GM12875 (cell line): Measurements from ENCODE around the gene CLPX.
"Not testable (repeated sequence)": the region's sequence is repeated elsewhere in the genome, so short reads cannot be mapped to it uniquely, and the experiment has no call there.

Source experiments
- H3K4me3 ChIP-seq: one replicate; pipeline ENCODE4 v1.5.1; 2011; ENCODE audit warnings: low read depth, low read length, control low read depth
- CTCF ChIP-seq: IDR thresholded peaks from 2 replicates; pipeline ENCODE4 v1.5.1; 2011; ENCODE audit warnings: low read depth, mild to moderate bottlenecking, control low read depth, inconsistent platforms, low read length, moderate library complexity, borderline replicate concordance; ENCODE audit not compliant: insufficient read depth

Gene CLPX

DNA sequence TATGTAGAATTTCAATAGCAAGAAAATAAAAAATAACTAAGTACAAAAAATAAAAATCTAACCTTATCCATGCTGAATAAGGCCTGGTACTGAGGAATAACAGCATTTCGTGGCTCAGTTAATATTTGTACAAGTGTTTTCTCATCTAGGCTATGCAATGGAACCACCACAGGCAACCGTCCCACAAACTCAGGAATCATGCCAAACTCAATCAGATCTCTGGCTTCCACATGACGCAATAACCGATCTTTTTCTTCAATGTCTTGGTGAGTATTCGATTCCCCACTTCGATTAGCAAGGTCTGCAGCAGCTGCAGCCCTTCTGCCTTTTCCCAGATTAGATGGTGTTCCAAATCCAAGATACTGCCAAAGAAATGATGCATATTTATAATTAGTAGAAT lies 30.4 kb downstream of the CLPX start:
- no peak overlapping the region for H3K4me3 ChIP-seq
- no peak for TF ChIP-seq CTCF

DNA sequence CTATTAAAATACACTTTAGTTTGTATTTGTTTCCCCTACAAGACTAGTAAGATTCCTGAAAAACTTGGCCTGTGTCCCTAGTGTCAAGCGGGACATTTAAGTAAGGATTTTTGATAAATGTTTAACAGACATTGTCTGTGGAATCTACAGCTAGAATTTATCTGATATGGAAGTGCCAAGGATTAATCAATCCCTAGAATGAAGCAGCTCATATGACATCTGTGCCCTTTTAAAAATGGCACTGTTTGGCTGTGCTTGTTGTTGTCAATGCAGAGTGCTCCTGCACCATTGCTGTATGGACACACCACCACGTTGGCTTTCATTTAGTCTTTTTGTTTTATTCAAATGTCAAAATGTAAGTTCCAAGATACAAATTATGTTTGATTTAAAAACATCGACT lies 37.2 kb downstream of the CLPX start:
- no peak for TF ChIP-seq CTCF
- no peak overlapping the region for H3K4me3 ChIP-seq

DNA sequence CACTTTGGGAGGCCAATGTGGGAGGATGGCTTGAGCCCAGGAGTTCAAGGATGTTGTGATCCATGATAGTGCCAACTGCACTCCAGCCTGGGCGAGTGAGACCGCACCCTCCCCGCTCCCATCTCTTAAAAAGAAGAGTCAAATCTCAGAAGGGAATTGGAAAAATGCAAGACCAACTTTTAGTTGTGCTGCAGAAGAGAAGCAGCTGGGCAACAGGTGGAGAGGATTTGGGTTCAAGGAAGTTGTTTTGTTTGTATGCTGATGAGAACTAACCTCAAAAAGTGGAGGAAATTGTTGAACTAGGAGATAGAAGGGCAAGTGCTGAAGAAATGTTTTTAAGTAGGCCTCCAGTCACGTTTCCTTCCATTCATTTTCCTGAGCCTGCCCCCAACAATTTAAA lies 38.7 kb downstream of the CLPX start:
- no peak for TF ChIP-seq CTCF
- H3K4me3 ChIP-seq, result no peak overlapping the region

- not testable (repeated sequence) for H3K4me3 ChIP-seq
These were observed 46.5 kb downstream of the CLPX start for GRCh38 chr15:65138631-65139030.

- not testable (repeated sequence) for H3K4me3 ChIP-seq
These were observed 47.2 kb downstream of the CLPX start for GRCh38 chr15:65137893-65138292.

- not testable (repeated sequence) for H3K4me3 ChIP-seq
These were observed 48.1 kb downstream of the CLPX start for GRCh38 chr15:65137089-65137488.

DNA sequence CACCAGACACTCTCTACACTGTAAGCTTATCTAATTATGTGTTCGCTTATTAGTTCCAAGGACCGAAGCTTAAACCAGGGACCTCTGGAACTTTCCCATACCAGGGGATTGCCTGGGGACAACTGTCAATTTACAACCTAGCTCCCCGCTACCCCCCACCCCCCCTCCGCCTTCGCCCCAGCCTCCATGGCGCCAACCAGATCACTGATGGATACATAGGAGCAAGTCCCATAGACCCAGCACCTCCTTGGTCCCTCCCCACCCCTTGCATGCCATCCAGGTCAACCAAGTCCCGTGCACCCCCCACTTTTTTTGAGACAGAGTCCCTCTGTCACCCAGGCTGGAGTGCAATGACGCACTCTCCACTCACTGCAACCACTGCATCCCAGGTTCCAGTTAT lies 50.6 kb downstream of the CLPX start:
- no peak for TF ChIP-seq CTCF
- no peak overlapping the region for H3K4me3 ChIP-seq

DNA sequence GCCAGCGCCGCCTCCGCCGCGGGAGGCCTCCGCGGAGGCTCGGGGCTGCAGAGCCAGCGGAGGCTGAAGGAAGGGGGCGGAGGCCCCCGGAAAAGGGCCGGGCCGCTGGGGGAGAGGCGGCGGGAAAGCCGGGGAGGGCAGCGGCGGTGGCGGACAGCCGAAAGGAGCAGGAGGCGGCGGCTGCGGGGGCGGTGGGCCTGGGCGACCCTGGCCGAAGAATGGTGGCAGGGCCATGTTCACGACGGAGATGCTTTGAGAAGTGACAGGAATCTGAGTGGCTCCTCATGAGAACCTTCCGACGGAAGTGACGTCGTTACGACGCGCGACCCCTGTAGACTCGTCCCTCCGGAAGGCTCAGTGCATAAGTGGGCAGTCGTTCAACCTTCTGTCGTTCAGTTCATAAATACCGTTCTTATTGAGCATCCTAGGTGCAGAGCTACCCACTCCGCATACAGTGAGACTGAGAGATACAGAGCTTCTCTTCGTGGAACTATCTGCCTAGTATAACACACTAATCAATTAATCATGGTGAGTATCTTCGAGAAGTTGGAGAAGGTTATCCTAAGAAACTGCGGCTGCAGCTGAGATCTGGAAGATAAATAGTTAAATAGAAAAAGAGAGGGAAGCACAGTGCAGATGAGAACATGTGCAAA lies 51.5 kb downstream of the CLPX start, which contains the start of gene PDCD7:
TSS of gene PDCD7 (minus strand) at position 261 of the 653 bp plus-strand sequence. CDS start at position 234, 27 bp downstream.
- no peak for TF ChIP-seq CTCF
- peak within 1 kb of the TSS; percentile 89 for H3K4me3 ChIP-seq

GRCh38 chr15:65132878-65133547 lies 52.1 kb downstream of the CLPX start:
- H3K4me3 ChIP-seq, result peak overlapping the region; percentile 89
- no peak for TF ChIP-seq CTCF
